GM19438 (cell line): Measurements from ENCODE around the gene MMP24OS.
A peak's percentile ranks its signal among the peaks of the same experiment; 100 is the strongest.

ENCODE experiments used
- ATAC-seq: cut with Tn5 transposase; IDR thresholded peaks from one replicate; pipeline ENCODE4 v1.9.1; 2021; ENCODE audit warnings: low read depth; ENCODE audit not compliant: unreplicated experiment

Gene MMP24OS

GRCh38 chr20:35306931-35307517 lies 29.1 kb upstream of the MMP24OS start:
- no peak for ATAC-seq

- no peak for ATAC-seq
Measured at GRCh38 chr20:35305682-35306556, 28.0 kb upstream of the MMP24OS start.

- no peak for ATAC-seq
Measured at GRCh38 chr20:35304956-35305355, 27.0 kb upstream of the MMP24OS start.

- peak; percentile 63 for ATAC-seq
Measured at GRCh38 chr20:35303735-35304491, 26.0 kb upstream of the MMP24OS start.

GRCh38 chr20:35303382-35303734 lies 25.4 kb upstream of the MMP24OS start:
- no peak for ATAC-seq

DNA sequence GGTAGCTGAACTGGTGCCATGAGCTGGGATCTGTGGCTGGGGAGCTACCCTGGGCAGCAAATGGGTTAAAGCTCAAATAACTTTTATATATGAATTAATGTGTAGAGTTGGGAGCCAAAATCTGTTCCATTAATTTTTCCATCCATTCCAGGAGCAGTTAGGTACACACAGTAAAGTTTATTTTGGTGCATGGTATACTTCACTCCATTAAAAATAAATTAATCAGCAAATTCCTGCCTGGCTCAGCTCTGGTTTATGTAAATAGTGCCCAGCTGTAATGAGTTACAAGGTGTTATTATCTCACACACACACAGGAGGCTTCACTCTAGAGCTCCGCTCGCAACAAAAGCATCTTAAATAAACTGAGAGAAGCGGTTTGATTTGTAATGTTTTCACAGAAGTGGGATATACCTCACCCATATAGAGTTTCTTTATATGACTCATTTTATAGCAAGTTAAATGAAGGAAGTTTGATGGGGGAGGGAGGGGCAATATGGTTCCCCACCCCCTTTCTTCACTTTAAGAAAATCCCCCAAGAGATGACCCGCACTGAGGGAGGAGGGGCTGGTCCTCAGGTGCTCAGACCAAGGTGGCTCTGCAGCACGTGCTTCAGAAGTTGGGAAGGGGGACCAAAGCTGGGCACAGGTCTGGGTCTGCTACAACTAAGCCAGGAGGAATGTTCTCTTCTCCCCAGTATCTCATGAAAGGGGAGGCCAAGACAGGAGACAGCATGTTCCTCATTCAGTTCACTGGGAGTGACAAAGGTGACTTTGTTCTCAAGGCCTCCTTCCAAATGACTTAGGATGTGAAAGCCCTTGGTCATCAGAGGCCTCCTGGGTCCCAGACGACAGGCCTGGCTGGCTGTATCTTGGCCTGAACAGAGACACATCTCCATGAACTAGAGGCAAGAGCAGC lies 24.8 kb upstream of the MMP24OS start:
- no peak for ATAC-seq

- no peak for ATAC-seq
Measured at GRCh38 chr20:35301426-35301825, 23.5 kb upstream of the MMP24OS start.

- ATAC-seq, result no peak
Measured at GRCh38 chr20:35300469-35301262, 22.7 kb upstream of the MMP24OS start.

- no peak for ATAC-seq
Measured at GRCh38 chr20:35299780-35300179, 21.9 kb upstream of the MMP24OS start.

DNA sequence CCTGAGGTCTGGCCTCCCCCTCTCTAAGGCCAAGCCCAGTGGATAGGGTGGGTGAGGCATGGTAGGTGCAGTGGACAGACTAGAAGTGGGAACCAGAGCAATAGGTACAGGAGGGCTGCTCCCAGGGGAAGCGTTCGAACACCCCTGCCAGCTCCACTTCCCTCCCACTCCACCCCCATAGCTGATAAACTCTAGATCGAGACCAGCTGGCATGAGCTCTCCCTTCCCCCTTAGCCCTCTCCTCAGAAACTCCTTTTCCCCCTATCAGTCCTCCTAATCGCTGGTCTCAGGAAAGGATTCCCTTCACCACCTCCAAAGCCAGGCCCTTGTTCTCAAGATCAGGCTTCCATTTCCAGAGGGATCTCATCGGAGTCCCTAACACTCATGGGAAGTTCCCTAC lies 20.3 kb upstream of the MMP24OS start:
- ATAC-seq, result no peak

DNA sequence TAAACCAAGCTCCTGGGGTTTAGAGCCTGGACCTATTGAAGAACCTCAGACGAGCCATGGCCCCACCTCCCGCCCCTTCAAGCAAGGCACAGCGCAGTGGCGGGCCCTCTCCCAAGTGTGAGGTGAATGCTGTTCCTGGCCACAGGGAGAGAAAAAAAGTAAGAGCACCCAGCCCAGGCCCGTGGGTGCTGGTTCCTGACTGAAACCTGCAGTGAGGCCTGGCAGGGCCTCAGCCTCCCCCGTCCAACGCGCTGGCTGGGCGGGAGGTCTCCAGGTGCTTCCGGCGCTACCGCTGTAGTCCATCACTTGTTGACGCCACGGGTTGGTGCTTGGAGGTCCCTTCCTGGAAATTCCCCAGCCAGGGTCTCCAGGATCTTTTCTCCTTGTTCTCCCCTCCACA lies 19.8 kb upstream of the MMP24OS start:
- no peak for ATAC-seq

GRCh38 chr20:35297155-35297554 lies 19.2 kb upstream of the MMP24OS start:
- no peak for ATAC-seq

GRCh38 chr20:35296101-35296554 lies 18.2 kb upstream of the MMP24OS start:
- no peak for ATAC-seq

GRCh38 chr20:35295674-35296073 lies 17.8 kb upstream of the MMP24OS start:
- no peak for ATAC-seq

GRCh38 chr20:35295058-35295457 lies 17.1 kb upstream of the MMP24OS start:
- no peak for ATAC-seq

GRCh38 chr20:35294293-35294685 lies 16.4 kb upstream of the MMP24OS start:
- ATAC-seq, result no peak

DNA sequence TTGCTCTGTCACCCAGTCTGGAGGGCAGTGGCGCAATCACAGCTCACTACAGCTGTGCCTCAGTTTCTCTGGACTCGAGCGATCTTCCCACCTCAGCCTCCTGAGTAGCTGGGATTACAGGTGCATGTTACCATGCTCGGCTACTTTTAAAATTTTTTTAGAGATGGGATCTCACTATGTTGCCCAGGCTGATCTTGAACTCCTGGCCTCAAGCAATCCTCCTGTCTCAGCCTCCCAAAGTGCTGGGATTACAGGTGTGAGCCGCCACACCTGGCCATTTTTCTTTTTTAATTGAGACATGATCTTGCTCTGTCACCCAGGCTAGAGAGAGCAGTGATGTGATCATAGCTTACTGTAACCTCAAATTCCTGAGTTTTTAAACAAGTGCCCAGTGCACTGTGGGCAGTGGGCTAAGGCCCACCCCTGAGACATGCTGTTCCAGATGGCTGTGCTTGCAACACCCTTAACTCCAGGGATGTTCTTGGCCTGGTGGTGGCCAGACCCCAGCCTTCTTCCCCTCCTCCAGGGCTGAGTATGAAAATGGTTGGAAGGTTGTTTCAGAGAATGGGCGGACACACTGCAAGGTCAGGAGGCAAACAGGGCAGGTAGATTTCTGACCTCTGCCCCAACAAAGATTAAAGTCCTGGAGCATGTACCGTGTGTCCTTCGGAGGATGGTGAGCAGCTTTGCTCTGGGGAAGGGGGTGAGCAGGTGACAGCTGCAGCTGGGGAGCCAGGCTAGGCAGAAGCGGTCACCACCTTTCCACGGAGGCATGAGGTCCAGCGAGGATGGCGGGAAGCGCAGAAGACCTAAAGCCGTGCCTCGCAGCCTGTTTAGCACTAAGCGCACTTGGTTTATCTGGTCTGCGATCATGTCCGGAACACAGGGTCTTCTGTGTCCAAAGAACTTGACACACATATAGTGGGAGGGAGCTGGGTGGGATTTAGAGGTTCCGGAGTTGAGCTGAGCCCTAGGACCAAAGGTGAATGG lies 15.7 kb upstream of the MMP24OS start:
- ATAC-seq, result no peak

DNA sequence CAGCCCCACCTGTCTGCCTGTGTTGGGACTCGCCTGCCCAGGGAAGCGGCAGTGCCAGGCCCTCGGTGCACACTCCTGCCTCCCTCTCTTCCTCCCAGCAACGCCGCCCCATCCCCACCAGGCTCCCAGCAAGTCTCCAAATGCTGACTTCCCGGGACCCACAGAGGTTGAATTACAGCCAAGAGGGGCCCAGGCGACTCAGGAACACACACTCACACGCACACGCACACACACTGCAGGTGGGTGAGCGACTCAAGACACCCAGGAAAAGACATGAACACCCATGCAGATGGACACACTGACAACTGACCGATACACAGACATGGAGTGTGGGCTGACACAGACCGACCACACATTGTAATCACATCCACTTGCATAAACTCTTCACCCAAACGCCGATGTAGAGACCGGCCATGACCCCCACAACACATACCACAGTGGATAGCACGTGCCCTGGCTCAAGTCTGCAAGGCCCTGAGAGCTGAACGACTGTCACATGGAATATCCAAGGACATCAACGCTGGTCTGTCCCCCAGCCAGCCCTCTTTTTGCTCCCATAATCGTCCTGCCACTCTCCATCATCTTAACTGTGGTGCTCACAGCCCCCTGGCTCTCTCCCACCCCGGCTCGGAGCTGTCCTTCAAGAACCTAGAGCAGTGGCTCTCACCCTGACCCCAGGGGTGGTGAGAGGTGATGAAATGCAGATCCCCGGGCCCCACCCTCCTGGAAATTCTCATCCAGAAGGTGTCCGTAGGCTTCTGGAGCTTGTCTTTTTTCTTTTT lies 14.8 kb upstream of the MMP24OS start:
- ATAC-seq, result no peak
